B cell (primary cell): Measurements from ENCODE around the gene MFN1. TPM values are rescaled to one million over a fixed set of nuclear protein-coding genes. Genes with fewer than 3 reads are reported as not detected.

Experiments used
- ATAC-seq: fragments of 200-7000 bp; cut with Tn5 transposase; one replicate; pipeline ENCODE4 v1.10.0; 2021; ENCODE audit warnings: low read depth, mild to moderate bottlenecking, moderate number of reproducible peaks, moderate library complexity
- CTCF ChIA-PET: fragments of 350-600 bp; sonication (Branson Sonifier 250); formaldehyde crosslinking; loops from one replicate; lab custom pipeline; 2021; ENCODE audit warnings: antibody characterized with exemption, inconsistent platforms; lab: Charles Lee
- POLR2A ChIA-PET: fragments of 350-600 bp; sonication (Branson Sonifier 250); formaldehyde crosslinking; loops from one replicate; lab custom pipeline; 2021; ENCODE audit warnings: antibody characterized with exemption; lab: Charles Lee
- DNase-seq: peaks from one replicate; pipeline ENCODE4 v3.0.0; 2013
- H2AFZ ChIP-seq: 2 replicates; pipeline ENCODE4 v1.6.1; 2012; ENCODE audit warnings: mild to moderate bottlenecking, low read depth, low read length; ENCODE audit not compliant: insufficient read depth, poor library complexity, severe bottlenecking
- H3K27ac ChIP-seq, 2 donors: 1 replicate in 1 of 2; 2 replicates in 1 of 2; pipeline ENCODE4 v1.5.1; 2012 to 2013; ENCODE audit warnings: low read length in 2 of 2, mild to moderate bottlenecking in 2 of 2, moderate library complexity in 1 of 2
- H3K27me3 ChIP-seq, 4 experiments: fragments of 200-600 bp in 1 of 4; sonication (generic) in 1 of 4; replicated peaks in 1 of 4; 1 replicate in 2 of 4; 2 replicates in 2 of 4; pipeline versions ENCODE4 v1.6.1 to v1.7.0; 2013 to 2016; ENCODE audit warnings: low read length in 3 of 4, mild to moderate bottlenecking in 2 of 4, mixed read lengths in 1 of 4, moderate library complexity in 1 of 4; ENCODE audit not compliant: insufficient read depth in 4 of 4, control insufficient read depth in 3 of 4; ENCODE audit errors: control extremely low read depth in 1 of 4
- H3K36me3 ChIP-seq, 2 experiments: replicated peaks in 1 of 2; 1 replicate in 1 of 2; 2 replicates in 1 of 2; pipeline versions ENCODE4 v1.6.1 to v1.7.1; 2013; ENCODE audit warnings: low read length in 1 of 2; ENCODE audit not compliant: insufficient read depth in 2 of 2, control insufficient read depth in 1 of 2; ENCODE audit errors: control extremely low read depth in 1 of 2, extremely low read depth in 1 of 2
- H3K4me1 ChIP-seq, 2 donors: fragments of 200-600 bp in 1 of 2; sonication (generic) in 1 of 2; 1 replicate in 1 of 2; 2 replicates in 1 of 2; pipeline versions ENCODE4 v1.5.1 to v1.6.1; 2013 to 2017; ENCODE audit warnings: low read length in 2 of 2; ENCODE audit not compliant: control insufficient read depth in 2 of 2, insufficient read depth in 2 of 2
- H3K4me2 ChIP-seq: replicated peaks from 2 replicates; pipeline ENCODE3; 2012; ENCODE audit warnings: mild to moderate bottlenecking, low read depth, low read length; ENCODE audit not compliant: poor library complexity, severe bottlenecking
- H3K4me3 ChIP-seq, 5 experiments: fragments of 200-600 bp in 1 of 5; sonication (generic) in 1 of 5; 1 replicate in 3 of 5; 2 replicates in 2 of 5; pipeline versions ENCODE4 v1.5.1 to v1.7.0; 2011 to 2016; ENCODE audit warnings: low read length in 4 of 5, mild to moderate bottlenecking in 4 of 5, low read depth in 2 of 5, control low read depth in 1 of 5, moderate library complexity in 1 of 5; ENCODE audit not compliant: insufficient read depth in 1 of 5; ENCODE audit errors: control extremely low read depth in 1 of 5, extremely low read depth in 1 of 5
- H3K79me2 ChIP-seq: fragments of 200-600 bp; sonication (generic); one replicate; pipeline ENCODE4 v1.6.0; 2016; ENCODE audit warnings: low read length; ENCODE audit not compliant: control insufficient read depth, insufficient read depth
- H3K9ac ChIP-seq: fragments of 200-600 bp; sonication (generic); 2 replicates; pipeline ENCODE4 v1.6.1; 2017; ENCODE audit warnings: mild to moderate bottlenecking, low read length, moderate library complexity
- H3K9me3 ChIP-seq, 3 donors: one replicate each; pipeline versions ENCODE4 v1.6.1 to v1.7.1; 2013; ENCODE audit warnings: low read length in 2 of 3; ENCODE audit not compliant: control insufficient read depth in 2 of 3, insufficient read depth in 1 of 3; ENCODE audit errors: control extremely low read depth in 1 of 3
- H4K20me1 ChIP-seq: 2 replicates; pipeline ENCODE4 v1.6.0; 2012; ENCODE audit warnings: mild to moderate bottlenecking, low read length; ENCODE audit not compliant: insufficient read depth, control insufficient read depth, poor library complexity, severe bottlenecking
- H3K27ac Mint-ChIP-seq: one replicate; pipeline ENCODE4 v1.8.0; 2021; ENCODE audit warnings: mixed read lengths
- H3K27me3 Mint-ChIP-seq: one replicate; pipeline ENCODE4 v1.8.0; 2021; ENCODE audit warnings: mixed read lengths
- H3K4me1 Mint-ChIP-seq: one replicate; pipeline ENCODE4 v1.8.0; 2021; ENCODE audit warnings: mixed read lengths
- H3K4me3 Mint-ChIP-seq: one replicate; pipeline ENCODE4 v1.8.0; 2021; ENCODE audit warnings: mixed read lengths
- H3K9me3 Mint-ChIP-seq: one replicate; pipeline ENCODE4 v1.8.0; 2022; ENCODE audit warnings: mixed read lengths; ENCODE audit not compliant: insufficient read depth
- CTCF ChIP-seq: fragments of 200-600 bp; IDR thresholded peaks from one replicate; pipeline ENCODE4 v1.8.0; 2022; ENCODE audit warnings: antibody characterized with exemption, mild to moderate bottlenecking
- EZH2 ChIP-seq: IDR thresholded peaks from 2 replicates; pipeline ENCODE4 v1.6.1; 2012; ENCODE audit warnings: borderline replicate concordance, low read depth, mild to moderate bottlenecking, moderate library complexity, low read length; ENCODE audit not compliant: insufficient read depth, poor library complexity, severe bottlenecking
- WGBS: methylation state at CpG from one replicate; pipeline ENCODE4 v1.1.5; 2013; ENCODE audit warnings: missing lambda C conversion rate; ENCODE audit not compliant: insufficient coverage; 5-methylcytosine and 5-hydroxymethylcytosine counted together
- intact Hi-C: fragments of 100-400 bp; cut with micrococcal nuclease; formaldehyde crosslinking; loops from one replicate; pipeline ENCODE4 v1.10.0; 2022
- polyA plus RNA-seq: library from polyadenylated mRNA; depleted of rRNA; stranded (reverse); fragments of >200 nt; gene quantifications from 2 replicates; pipeline ENCODE4 v1.2.3, GENCODE V29; 2012
- total RNA-seq, 2 donors: library from RNA; stranded (reverse); fragments of 120-200 nt in 1 of 2; gene quantifications; 1 replicate in 1 of 2; 2 replicates in 1 of 2; pipeline versions ENCODE4 v1.2.3 to v1.2.4, GENCODE V29; 2013 to 2022

Gene MFN1
- total and polyA plus RNA-seq, 2 donors (not counting 1 experiment from before 2014, with no cell fraction given): 26.0 to 108 TPM

DNA sequence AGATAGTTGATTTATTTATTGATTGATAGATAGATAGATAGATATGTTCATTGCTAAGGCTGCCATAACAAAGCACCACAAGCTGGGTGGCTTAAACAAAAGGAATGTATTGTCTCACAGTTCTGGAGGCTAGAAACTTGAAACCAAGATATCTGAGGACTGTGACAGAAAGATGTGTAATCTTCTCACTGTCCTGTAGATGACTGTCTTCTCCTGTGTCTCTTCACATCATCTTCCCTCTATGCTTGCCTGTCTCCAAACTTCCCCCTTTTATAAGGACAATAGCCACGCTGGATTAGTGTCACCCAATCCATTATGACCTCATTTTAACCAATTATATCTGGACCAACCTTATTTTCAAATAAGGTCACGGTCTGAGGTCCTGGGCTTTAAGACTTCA lies 62.8 kb downstream of the MFN1 start:
- Histone ChIP-seq H3K79me2 (no peaks in the 10 kb centered on the region), H4K20me1 (no peaks in the 10 kb centered on the region), H3K9ac (no peak overlapping the region), H3K4me1 (no peaks in the 10 kb centered on the region), H3K27me3 (no peaks in the 10 kb centered on the region), H3K27ac (no peak overlapping the region), H3K36me3 (peaks cover 14 to 16% of the 10 kb centered on the region in 2 experiments), H3K4me3 (no peak overlapping the region), H3K9me3 (no peaks in the 10 kb centered on the region), H3K4me2 (no peak overlapping the region), H2AFZ (no peak overlapping the region)
- ChIA-PET CTCF (interaction anchor here (1.2 kb wide), 1 partner anchor 144 kb away, joined by 3 read pairs; no protein-coding TSS in a partner anchor), POLR2A (no interaction called here)
- H3K27ac Mint-ChIP-seq: no peak overlapping the region
- no peak overlapping the region for H3K4me3 Mint-ChIP-seq
- DNase-seq (no peak), ATAC-seq (no peak)
- WGBS: 100% methylated on average over 2 of the region's 2 CpGs
- no peaks in the 10 kb centered on the region for H3K9me3 Mint-ChIP-seq
- H3K4me1 Mint-ChIP-seq: no peaks in the 10 kb centered on the region
- no peaks in the 10 kb centered on the region for H3K27me3 Mint-ChIP-seq
- intact Hi-C loops: no loop called here
- TF ChIP-seq CTCF (no peak), EZH2 (no peak)

DNA sequence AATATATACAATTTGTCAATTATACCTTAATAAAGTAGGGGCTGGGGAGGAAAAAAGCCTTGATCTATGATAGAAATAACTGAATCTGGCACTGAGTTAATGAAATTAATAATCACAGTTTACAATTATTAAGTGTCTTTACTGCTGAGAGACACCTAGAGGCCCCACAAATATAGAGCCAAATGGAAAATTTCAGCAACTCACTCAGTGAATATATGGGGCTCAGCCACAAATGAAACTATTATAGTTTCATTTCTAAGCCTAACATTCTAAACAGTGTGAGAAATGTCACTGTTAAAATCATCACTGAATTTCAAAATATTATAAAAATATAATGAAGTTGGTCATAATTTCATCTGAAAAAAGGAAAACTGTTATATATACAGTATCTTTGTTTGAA lies 63.5 kb downstream of the MFN1 start:
- no peak for TF ChIP-seq EZH2
- TF ChIP-seq CTCF: no peak
- intact Hi-C loops: no loop called here

More for the DNA sequence above, 63.5 kb downstream of the MFN1 start:
- Histone ChIP-seq H3K79me2 (no peaks in the 10 kb centered on the region), H3K27ac (no peak overlapping the region), H2AFZ (no peak overlapping the region), H3K4me2 (no peak overlapping the region), H3K4me3 (no peak overlapping the region), H3K36me3 (peaks cover 14 to 16% of the 10 kb centered on the region in 2 experiments), H3K27me3 (no peaks in the 10 kb centered on the region), H3K9me3 (no peaks in the 10 kb centered on the region), H4K20me1 (no peaks in the 10 kb centered on the region), H3K9ac (no peak overlapping the region), H3K4me1 (no peaks in the 10 kb centered on the region)
- ChIA-PET POLR2A (no interaction called here), CTCF (interaction anchor here (1.2 kb wide), 1 partner anchor 143 kb away, joined by 3 read pairs; no protein-coding TSS in a partner anchor)
- Mint-ChIP-seq H3K27me3 (no peaks in the 10 kb centered on the region), H3K4me1 (no peaks in the 10 kb centered on the region), H3K27ac (no peak overlapping the region), H3K9me3 (no peaks in the 10 kb centered on the region), H3K4me3 (no peak overlapping the region)
- ATAC-seq (no peak), DNase-seq (no peak)
